Fibroblast of mammary gland (primary cell): Measurements from ENCODE around the gene ENOX2.
A peak's percentile ranks its signal among the peaks of the same experiment; 100 is the strongest.

Experiments used
- DNase-seq: peaks from one replicate; pipeline ENCODE4 v3.0.0-alpha.2; 2010; ENCODE audit warnings: low read depth
- H3K4me3 ChIP-seq: 2 replicates; pipeline ENCODE4 v1.5.1; 2011; ENCODE audit warnings: low read depth, mild to moderate bottlenecking, low read length, moderate library complexity; ENCODE audit not compliant: control insufficient read depth
- TF ChIP-seq, protein P1 (sequence below): conservative IDR thresholded peaks from 2 replicates; pipeline ENCODE4 v1.5.1; 2011; ENCODE audit warnings: low read depth, low read length, inconsistent platforms; ENCODE audit not compliant: control insufficient read depth, insufficient read depth

ENOX2 gene

DNA sequence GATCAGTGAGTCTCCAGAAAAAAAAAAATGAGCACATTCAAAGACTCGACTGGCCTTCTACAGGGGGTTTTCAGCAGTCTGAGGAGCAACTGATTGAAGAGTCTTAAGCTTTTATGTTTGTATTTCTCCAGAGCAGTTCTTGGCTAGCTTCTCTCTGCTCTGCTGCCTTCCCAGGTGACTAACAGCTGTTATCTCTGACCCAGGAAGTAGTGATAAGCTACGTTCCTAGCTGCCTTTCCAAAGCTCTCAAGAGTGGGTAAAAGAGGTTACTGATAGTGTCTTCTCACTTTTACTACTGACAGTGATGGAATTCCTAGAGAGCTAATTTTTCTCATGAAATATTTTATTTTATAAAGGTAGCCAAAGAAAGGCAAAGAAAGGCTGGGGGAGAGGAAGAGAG is 66.6 kb downstream of the ENOX2 start:
- H3K4me3 ChIP-seq: no peak overlapping the region
- TF ChIP-seq, protein P1, sequence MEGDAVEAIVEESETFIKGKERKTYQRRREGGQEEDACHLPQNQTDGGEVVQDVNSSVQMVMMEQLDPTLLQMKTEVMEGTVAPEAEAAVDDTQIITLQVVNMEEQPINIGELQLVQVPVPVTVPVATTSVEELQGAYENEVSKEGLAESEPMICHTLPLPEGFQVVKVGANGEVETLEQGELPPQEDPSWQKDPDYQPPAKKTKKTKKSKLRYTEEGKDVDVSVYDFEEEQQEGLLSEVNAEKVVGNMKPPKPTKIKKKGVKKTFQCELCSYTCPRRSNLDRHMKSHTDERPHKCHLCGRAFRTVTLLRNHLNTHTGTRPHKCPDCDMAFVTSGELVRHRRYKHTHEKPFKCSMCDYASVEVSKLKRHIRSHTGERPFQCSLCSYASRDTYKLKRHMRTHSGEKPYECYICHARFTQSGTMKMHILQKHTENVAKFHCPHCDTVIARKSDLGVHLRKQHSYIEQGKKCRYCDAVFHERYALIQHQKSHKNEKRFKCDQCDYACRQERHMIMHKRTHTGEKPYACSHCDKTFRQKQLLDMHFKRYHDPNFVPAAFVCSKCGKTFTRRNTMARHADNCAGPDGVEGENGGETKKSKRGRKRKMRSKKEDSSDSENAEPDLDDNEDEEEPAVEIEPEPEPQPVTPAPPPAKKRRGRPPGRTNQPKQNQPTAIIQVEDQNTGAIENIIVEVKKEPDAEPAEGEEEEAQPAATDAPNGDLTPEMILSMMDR: no peak
- DNase-seq: no peak

DNA sequence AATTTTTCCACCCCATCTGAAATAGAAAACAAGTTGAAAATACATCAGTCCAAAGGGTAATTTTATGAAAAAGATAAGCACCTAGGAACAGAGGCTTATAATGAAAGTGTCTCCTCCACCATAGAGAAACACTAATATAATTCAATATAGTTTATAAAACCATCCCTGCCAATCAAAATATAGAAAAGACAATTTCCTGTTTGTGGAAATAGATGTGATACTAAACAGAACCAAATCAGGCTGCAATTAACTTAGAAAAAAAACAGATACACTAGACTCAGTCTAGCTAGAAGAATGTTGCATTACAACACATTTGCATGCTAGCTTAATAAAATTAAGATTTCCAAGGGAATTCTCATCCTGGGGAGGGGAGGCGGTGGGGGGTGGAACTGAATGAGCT is 68.2 kb downstream of the ENOX2 start:
- TF ChIP-seq, protein P1: no peak
- no peak for DNase-seq
- H3K4me3 ChIP-seq: no peak overlapping the region

DNA sequence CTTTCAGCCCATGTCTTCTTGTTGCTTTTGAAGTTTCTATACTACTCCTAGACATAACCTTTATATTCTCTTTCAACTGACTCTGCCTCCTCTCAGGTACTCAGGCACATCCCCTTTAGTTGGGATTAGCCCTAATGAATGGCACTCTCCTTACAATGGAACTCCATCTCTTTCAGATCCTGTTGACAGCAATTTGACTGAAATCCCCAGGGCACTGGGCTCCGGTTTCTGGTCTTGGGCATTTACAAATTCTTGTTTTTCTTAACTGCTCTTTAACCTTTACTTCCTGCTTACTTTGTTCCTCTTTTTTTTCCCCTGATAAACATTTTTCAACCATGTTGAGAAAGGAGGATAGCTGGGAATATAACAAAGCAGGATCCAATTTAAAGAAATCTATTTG is 68.9 kb downstream of the ENOX2 start:
- TF ChIP-seq, protein P1: no peak
- DNase-seq: no peak
- no peak overlapping the region for H3K4me3 ChIP-seq

DNA sequence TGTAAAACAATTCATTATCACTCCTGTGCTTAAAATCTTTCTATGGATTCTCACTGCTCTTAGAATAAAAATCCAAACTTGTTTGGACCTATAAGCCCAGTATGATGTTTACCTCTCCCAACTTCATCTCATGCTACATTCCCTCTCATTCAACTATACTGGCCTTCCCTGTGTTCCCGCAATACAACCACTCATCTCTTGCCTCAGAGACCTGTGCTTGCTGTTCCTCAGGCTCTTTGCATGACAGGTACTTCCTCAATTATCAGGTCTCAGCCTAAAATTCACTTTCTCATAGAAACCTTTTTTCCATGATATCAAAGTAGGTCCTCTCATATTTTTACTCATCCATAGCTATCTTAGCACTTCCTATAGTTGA is 71.7 kb downstream of the ENOX2 start:
- TF ChIP-seq, protein P1: no peak
- DNase-seq: no peak

DNA sequence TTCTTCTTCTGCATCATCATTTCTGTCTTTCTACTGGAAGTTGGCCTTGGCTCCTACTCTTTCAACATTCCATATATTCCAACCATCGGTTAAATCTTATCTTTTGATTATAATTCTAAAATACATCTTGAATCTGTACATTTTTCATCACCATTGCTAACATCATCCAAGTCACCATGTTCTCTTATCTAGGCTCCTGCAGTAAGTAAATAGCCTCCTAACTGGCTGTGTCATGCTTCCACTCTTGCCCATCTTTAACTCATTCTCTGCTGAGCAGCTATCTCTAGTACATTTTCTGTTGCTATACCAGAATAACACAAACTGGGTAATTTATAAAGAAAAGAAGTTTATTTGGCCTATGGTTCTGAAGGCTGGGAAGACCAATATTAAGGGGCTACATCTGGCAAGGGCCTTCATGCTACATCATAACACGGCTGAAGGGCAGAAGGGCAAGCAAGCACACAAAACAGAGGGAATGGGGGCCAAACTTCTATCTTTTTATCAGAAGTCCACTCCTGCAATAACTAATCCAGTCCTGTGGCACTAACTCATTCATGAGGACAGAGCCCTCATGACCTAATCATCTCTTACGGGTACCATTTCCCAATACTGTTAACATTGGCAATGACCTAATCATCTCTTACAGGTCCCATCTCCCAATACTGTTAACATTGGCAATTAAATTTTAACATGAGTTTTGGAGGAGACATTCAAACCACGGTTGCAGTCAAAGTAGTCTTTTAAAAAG is 72.2 kb downstream of the ENOX2 start:
- DNase-seq: no peak
- H3K4me3 ChIP-seq: no peak overlapping the region
- TF ChIP-seq, protein P1: no peak

More for the DNA sequence above, 71.7 kb downstream of the ENOX2 start:
- H3K4me3 ChIP-seq: no peak overlapping the region

DNA sequence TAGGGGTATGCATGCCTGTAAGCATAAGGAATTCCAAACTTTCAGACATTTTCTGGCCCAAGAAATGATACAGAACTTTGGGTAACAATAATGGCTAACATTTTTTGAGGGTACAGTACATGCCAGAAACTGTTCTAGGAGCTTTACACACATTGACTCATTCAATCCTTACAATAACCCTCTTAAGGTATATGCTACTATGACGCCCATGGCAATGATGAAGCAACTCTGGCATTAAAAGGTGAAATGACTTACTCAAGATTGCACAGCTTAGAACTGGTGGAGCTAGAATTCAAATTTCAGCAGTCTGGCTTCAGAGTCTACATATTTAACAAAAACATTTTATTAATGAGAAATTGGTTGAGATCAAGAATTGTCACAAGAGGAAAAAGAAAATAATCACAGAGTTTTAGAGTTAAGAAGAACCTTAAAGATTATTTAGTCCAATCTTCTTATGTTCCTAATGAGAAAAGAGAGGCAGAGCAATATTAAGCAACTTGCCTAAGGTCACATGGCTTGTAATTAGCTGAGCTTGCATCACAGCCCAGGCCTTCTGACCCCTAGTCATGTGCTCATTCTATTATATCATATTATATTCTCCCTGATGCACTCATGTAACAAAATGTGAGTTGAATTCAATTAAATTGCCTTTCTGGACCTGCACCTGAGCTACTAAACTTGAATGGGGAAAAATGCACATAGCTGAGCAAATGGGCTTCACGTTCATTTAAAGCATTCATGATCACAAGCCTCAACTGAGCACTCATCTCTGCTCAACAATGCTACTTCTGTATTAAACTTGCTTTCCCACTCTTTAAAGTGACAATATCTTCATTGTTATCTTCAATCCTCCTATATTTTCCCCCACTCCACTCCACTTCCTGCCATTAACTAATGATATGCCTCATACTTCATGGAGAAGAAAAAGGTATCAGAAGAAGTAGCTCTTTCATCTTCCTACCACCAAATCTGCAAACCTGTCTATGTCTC is 73.2 kb downstream of the ENOX2 start:
- no peak overlapping the region for H3K4me3 ChIP-seq
- DNase-seq: peak; percentile 18

More for the DNA sequence above, 73.2 kb downstream of the ENOX2 start:
- TF ChIP-seq, protein P1: no peak
